Astrocyte of the cerebellum (primary cell): Measurements from ENCODE around the gene LRP1B.

Experiments
- DNase-seq: peaks from one replicate; pipeline ENCODE4 v3.0.0-alpha.2; 2011; ENCODE audit warnings: low read depth
- H3K4me3 ChIP-seq: 2 replicates; pipeline ENCODE4 v1.5.1; 2011; ENCODE audit warnings: mild to moderate bottlenecking, low read depth, low read length, moderate library complexity
- CTCF ChIP-seq: IDR thresholded peaks from 2 replicates; pipeline ENCODE4 v1.5.1; 2012; ENCODE audit warnings: low read length, low read depth, moderate library complexity, mild to moderate bottlenecking; ENCODE audit errors: missing control alignments
- in situ Hi-C: cut with HindIII; loops from 2 replicates; pipeline ENCODE4 v1.10.0; 2017; ENCODE audit warnings: low sequenced_read_pairs

LRP1B gene

GRCh38 chr2:141647353-141647752, 483.5 kb downstream of the LRP1B start:
- in situ Hi-C loops, result no loop called here
- no peak for TF ChIP-seq CTCF
- DNase-seq, result no peak
- H3K4me3 ChIP-seq, result no peak overlapping the region

GRCh38 chr2:141641462-141641861, 489.4 kb downstream of the LRP1B start:
- in situ Hi-C loops, result no loop called here
- TF ChIP-seq CTCF, result no peak
- DNase-seq, result no peak

GRCh38 chr2:141639809-141640208, 491.0 kb downstream of the LRP1B start:
- in situ Hi-C loops, result no loop called here
- TF ChIP-seq CTCF, result no peak
- H3K4me3 ChIP-seq, result no peak overlapping the region
- no peak for DNase-seq

More at GRCh38 chr2:141641462-141641861, 489.4 kb downstream of the LRP1B start:
- no peak overlapping the region for H3K4me3 ChIP-seq

GRCh38 chr2:141633132-141633531, 497.7 kb downstream of the LRP1B start:
- no peak overlapping the region for H3K4me3 ChIP-seq
- in situ Hi-C loops, result no loop called here
- TF ChIP-seq CTCF, result no peak
- DNase-seq, result no peak

- in situ Hi-C loops, result no loop called here
- no peak for DNase-seq
- no peak for TF ChIP-seq CTCF
- H3K4me3 ChIP-seq, result no peak overlapping the region
Observed at GRCh38 chr2:141630407-141630930, 500.3 kb downstream of the LRP1B start.

GRCh38 chr2:141620372-141620771, 510.4 kb downstream of the LRP1B start:
- H3K4me3 ChIP-seq, result no peak overlapping the region
- in situ Hi-C loops, result no loop called here
- DNase-seq, result no peak
- TF ChIP-seq CTCF, result no peak

- in situ Hi-C loops, result no loop called here
- no peak overlapping the region for H3K4me3 ChIP-seq
- no peak for TF ChIP-seq CTCF
- DNase-seq, result no peak
Observed at GRCh38 chr2:141618457-141618856, 512.4 kb downstream of the LRP1B start.
